GM12801 (cell line): ENCODE measurements around the gene DRC7.

Source experiments
- CTCF ChIP-seq: IDR thresholded peaks from one replicate; pipeline ENCODE4 v1.5.1; 2011; ENCODE audit warnings: control low read depth; ENCODE audit not compliant: insufficient read length; ENCODE audit errors: extremely low read depth

Gene DRC7

GRCh38 chr16:57681950-57682728 is 12.5 kb upstream of the DRC7 start:
- no peak for TF ChIP-seq CTCF

- TF ChIP-seq CTCF = no peak
Measured at GRCh38 chr16:57682809-57683635, 11.6 kb upstream of the DRC7 start.

- TF ChIP-seq CTCF = no peak
Measured at GRCh38 chr16:57683636-57684545, 10.7 kb upstream of the DRC7 start.

GRCh38 chr16:57684626-57685358 is 9.8 kb upstream of the DRC7 start:
- no peak for TF ChIP-seq CTCF

GRCh38 chr16:57685633-57686032 is 9.0 kb upstream of the DRC7 start:
- TF ChIP-seq CTCF = no peak

GRCh38 chr16:57686577-57686976 is 8.0 kb upstream of the DRC7 start:
- TF ChIP-seq CTCF = no peak
